Measurements from ENCODE around the gene CDC14B. TPM values are rescaled to one million over a fixed set of nuclear protein-coding genes. Genes with fewer than 3 reads are reported as not detected.

CDC14B gene
- total and polyA plus RNA-seq, 3 donors from 2014 or later, result 33.1 to 44.0 (median 33.7) TPM

DNA sequence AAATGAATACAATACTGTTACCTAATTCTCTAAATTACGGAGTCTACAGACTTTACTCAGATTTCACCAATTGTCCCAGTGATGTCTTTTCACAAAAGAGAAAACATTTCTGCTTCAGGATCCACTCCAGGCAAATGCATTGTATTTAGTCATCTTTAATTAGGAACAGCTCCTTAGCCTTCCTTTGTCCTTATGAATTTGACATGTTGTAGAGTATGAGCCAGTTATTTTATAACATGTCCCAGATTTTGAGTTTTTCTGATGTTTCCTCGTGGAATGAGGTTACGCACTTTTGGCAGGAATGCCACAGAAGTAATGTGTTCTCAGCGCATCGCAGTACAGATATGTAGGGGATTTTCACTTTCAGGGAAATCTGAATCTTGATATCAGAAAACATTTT lies 159.2 kb downstream of the CDC14B start:
- DNase-seq, result no peak
- intact Hi-C loops (cut with DNase I; ENCODE audit: low total_unique reads), result no loop called here
- Histone ChIP-seq H3K4me1 (no peaks in the 10 kb centered on the region), H3K4me3 (no peak overlapping the region), H3K36me3 (ENCODE audit: low read depth, missing control alignments) (no peaks in the 10 kb centered on the region), H3K27ac (no peak overlapping the region), H3K9me3 (no peaks in the 10 kb centered on the region), H3K27me3 (no peaks in the 10 kb centered on the region)
- WGBS, 2 donors, result 93 to 94% methylated on average over 5 of the region's 5 CpGs
- no peak for TF ChIP-seq POLR2A (IDR thresholded peaks at IDR 0.05)
- TF ChIP-seq, protein P1, sequence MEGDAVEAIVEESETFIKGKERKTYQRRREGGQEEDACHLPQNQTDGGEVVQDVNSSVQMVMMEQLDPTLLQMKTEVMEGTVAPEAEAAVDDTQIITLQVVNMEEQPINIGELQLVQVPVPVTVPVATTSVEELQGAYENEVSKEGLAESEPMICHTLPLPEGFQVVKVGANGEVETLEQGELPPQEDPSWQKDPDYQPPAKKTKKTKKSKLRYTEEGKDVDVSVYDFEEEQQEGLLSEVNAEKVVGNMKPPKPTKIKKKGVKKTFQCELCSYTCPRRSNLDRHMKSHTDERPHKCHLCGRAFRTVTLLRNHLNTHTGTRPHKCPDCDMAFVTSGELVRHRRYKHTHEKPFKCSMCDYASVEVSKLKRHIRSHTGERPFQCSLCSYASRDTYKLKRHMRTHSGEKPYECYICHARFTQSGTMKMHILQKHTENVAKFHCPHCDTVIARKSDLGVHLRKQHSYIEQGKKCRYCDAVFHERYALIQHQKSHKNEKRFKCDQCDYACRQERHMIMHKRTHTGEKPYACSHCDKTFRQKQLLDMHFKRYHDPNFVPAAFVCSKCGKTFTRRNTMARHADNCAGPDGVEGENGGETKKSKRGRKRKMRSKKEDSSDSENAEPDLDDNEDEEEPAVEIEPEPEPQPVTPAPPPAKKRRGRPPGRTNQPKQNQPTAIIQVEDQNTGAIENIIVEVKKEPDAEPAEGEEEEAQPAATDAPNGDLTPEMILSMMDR (IDR thresholded peaks at IDR 0.05), result no peak

GRCh38 chr9:96459268-96460007 lies 160.2 kb downstream of the CDC14B start:
- intact Hi-C loops (cut with DNase I; ENCODE audit: low total_unique reads), result no loop called here
- no peaks in the 10 kb centered on the region for H3K36me3 ChIP-seq (ENCODE audit: low read depth, missing control alignments)
- H3K27ac ChIP-seq, result no peak overlapping the region
- 94 to 97% methylated on average over 7 of the region's 7 CpGs for WGBS, 2 donors
- no peak for DNase-seq
- no peaks in the 10 kb centered on the region for H3K27me3 ChIP-seq
- no peak overlapping the region for H3K4me3 ChIP-seq
- no peak for TF ChIP-seq POLR2A (IDR thresholded peaks at IDR 0.05)
- TF ChIP-seq, protein P1 (IDR thresholded peaks at IDR 0.05), result no peak
- H3K9me3 ChIP-seq, result no peaks in the 10 kb centered on the region
- no peaks in the 10 kb centered on the region for H3K4me1 ChIP-seq

- 92 to 95% methylated on average over 8 of the region's 8 CpGs for WGBS, 2 donors
- no peaks in the 10 kb centered on the region for H3K9me3 ChIP-seq
- H3K4me3 ChIP-seq, result no peak overlapping the region
- intact Hi-C loops (cut with DNase I; ENCODE audit: low total_unique reads), result no loop called here
- H3K27ac ChIP-seq, result no peak overlapping the region
- H3K27me3 ChIP-seq, result no peaks in the 10 kb centered on the region
- no peaks in the 10 kb centered on the region for H3K4me1 ChIP-seq
- TF ChIP-seq, protein P1 (IDR thresholded peaks at IDR 0.05), result no peak
- TF ChIP-seq POLR2A (IDR thresholded peaks at IDR 0.05), result no peak
- no peaks in the 10 kb centered on the region for H3K36me3 ChIP-seq (ENCODE audit: low read depth, missing control alignments)
- DNase-seq, result no peak
Measured at GRCh38 chr9:96458226-96458625, 161.4 kb downstream of the CDC14B start.

DNA sequence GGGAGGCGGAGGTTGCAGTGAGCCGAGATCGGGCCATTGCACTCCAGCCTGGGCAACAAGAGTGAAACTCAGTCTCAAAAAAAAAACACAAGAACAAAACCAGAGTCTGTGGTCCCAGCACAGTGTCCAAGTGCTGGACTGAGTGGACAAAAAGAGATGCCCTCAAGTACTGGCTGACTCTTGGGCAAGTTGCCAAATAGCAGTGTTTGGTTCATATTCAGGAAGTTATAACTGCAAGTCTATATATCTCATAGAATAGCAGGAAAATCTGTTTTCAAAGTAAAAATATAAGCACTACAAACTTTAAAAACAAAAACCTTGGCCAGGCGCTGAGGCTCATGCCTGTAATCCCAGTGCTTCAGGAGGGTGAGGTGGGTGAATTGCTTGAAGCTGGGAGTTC lies 162.4 kb downstream of the CDC14B start:
- DNase-seq, result no peak
- Histone ChIP-seq H3K9me3 (no peaks in the 10 kb centered on the region), H3K36me3 (ENCODE audit: low read depth, missing control alignments) (no peaks in the 10 kb centered on the region), H3K4me1 (no peaks in the 10 kb centered on the region), H3K4me3 (no peak overlapping the region), H3K27me3 (no peaks in the 10 kb centered on the region), H3K27ac (no peak overlapping the region)
- 92 to 96% methylated on average over 4 of the region's 4 CpGs for WGBS, 2 donors
- intact Hi-C loops (cut with DNase I; ENCODE audit: low total_unique reads), result no loop called here
- TF ChIP-seq, protein P1 (IDR thresholded peaks at IDR 0.05), result no peak
- no peak for TF ChIP-seq POLR2A (IDR thresholded peaks at IDR 0.05)

- intact Hi-C loops (cut with DNase I; ENCODE audit: low total_unique reads), result no loop called here
- WGBS, 2 donors, result 40 to 41% methylated on average over 2 of the region's 2 CpGs
- TF ChIP-seq POLR2A (IDR thresholded peaks at IDR 0.05), result no peak
- TF ChIP-seq, protein P1 (IDR thresholded peaks at IDR 0.05), result peak; percentile 48 to 62 (median 49)
Measured at GRCh38 chr9:96453625-96454024, 166.0 kb downstream of the CDC14B start.

More at GRCh38 chr9:96453625-96454024, 166.0 kb downstream of the CDC14B start:
- Histone ChIP-seq H3K27me3 (no peaks in the 10 kb centered on the region), H3K9me3 (no peaks in the 10 kb centered on the region), H3K4me3 (no peak overlapping the region), H3K27ac (no peak overlapping the region), H3K4me1 (no peaks in the 10 kb centered on the region), H3K36me3 (ENCODE audit: low read depth, missing control alignments) (no peaks in the 10 kb centered on the region)
- DNase-seq, result peak; percentile 49
